ENCODE results near the gene CRYGC.
"Not testable (repeated sequence)": the region's sequence is repeated elsewhere in the genome, so short reads cannot be mapped to it uniquely, and the experiment has no call there.

CRYGC gene

GRCh38 chr2:208129744-208130711, at the start of gene CRYGC:
TSS of gene CRYGC (minus strand) at chr2:208129828. CDS start at chr2:208129792, 36 bp downstream.
- no peak for DNase-seq

- DNase-seq: no peak
These were observed 49.5 kb upstream of the CRYGC start for GRCh38 chr2:208179028-208179609.

DNA sequence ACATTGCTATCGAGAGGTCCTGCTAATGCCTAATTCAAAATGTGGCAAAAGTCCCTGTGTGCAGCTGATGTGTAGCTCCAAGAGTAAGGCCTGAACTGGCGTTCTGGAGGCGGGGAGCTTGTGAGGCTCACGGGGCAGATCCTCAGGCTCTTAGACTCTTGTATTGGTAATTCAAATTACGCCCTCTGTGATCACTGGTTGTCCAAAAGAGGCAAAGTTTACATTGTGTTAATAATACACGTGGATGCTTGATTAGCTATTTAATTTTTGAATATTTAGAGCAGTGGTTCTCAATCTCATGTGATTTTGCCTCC, 46.2 kb upstream of the CRYGC start:
- no peak for DNase-seq

DNA sequence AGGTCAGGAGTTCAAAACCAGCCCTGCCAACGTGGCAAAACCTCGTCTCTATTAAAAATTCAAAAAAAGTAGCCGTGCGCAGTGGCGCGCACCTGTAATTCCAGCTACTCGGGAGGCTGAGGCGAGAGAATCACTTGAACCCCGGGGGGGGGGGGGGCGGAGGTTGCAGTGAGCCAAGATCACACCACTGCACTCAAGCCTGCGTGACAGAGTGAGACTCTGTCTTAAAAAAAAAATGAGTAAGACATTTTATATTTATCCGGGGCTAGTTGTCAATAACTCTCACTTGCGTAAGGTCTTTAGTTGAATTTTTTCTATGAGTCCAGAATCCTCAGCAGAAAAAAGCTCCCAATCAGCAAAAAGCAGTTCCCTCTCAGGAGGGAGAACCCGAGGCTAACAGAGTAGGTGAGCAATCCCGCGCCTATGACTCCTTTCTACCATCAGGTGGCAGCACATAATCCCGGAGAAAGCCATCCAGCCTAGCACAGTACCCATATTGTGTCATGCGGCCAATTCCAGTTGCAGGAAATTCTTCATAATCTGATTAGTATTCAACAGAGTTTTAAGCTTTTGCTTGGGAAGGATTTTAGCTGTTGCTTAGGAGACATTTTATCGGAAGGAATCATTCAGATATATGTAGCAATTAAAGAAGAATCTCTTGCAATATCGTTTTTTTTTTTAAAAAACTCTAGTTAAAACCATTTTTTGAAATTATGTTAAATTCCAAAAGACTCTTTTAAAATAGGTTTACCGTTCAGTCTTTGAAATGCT, 45.6 kb upstream of the CRYGC start:
- no peak for DNase-seq

GRCh38 chr2:208174144-208174543, 44.5 kb upstream of the CRYGC start:
- DNase-seq: no peak

- DNase-seq: peak; percentile 35
These were observed 42.5 kb upstream of the CRYGC start for GRCh38 chr2:208172125-208172524.

GRCh38 chr2:208164951-208165755, 35.5 kb upstream of the CRYGC start:
- DNase-seq: no peak

DNA sequence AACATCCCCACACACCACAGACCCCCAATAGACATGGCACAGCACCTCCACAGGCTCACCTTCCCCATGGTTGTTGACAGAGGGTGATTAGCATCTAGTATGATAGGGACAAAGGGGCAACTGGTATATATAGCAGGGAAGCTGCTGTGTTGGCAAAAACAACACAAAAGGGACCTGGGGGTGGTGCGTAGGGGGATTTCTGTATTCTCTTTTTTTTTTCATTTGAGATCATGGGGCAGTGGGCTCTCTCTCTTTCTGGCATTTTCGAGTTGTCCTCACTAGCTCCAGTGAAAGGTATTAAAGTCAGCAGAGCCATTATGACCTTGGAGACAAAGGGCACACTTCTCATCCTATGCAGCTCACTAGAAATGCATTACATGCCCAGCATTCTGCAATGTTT, 33.9 kb upstream of the CRYGC start, which contains the start of gene CRYGA:
CRYGA (minus strand) TSS at position 101 of the 400 bp plus-strand sequence; CDS start at position 68, 33 bp downstream.
- DNase-seq: no peak

GRCh38 chr2:208156439-208156838, 26.8 kb upstream of the CRYGC start:
- no peak for DNase-seq

GRCh38 chr2:208153156-208153555, 23.5 kb upstream of the CRYGC start:
- no peak for DNase-seq

- no peak for DNase-seq
These were observed 21.3 kb upstream of the CRYGC start for GRCh38 chr2:208150956-208151355.

- DNase-seq: no peak
These were observed 20.5 kb upstream of the CRYGC start for GRCh38 chr2:208150094-208150493.

DNA sequence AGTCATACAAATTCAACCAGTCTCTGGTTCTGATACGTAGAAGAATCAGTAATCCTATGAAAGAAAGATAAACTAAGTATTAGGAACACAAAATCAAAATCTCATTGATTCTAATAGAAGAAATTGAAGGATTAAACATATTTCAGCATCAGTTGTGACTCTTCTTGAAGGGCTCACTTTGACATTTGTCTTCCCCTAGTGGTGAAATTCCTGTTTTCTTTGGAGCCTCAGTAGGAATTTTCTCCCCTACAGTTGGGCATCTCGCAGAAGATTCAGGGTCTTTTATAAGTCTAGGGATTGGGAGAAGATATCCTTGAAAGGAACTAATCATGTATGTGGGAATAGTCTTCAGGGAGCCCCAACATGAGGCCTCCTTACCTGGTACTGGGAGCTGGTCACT, 19.2 kb upstream of the CRYGC start:
- DNase-seq: no peak

DNA sequence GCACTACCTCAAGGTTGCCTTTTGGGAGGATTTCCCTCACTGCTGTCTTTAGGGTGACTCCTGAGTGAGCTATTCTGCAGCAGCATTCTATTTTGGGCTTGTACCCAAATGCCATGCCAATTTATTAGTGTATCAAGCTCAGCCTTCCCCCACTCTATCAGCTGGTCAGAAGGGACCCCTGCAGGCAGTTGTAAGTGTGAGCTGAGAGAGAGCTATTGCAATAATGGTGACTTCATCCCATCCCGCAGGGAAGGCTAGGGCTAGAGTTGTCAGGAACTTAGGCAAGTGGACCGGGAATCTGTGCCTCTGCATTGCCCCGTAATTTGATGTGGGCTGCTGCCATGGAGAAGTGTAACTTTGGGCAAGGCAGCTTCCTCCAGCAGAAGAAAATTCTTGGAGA, 18.1 kb upstream of the CRYGC start:
- DNase-seq: no peak

- DNase-seq: no peak
These were observed 17.4 kb upstream of the CRYGC start for GRCh38 chr2:208147008-208147407.

GRCh38 chr2:208146006-208146405, 16.4 kb upstream of the CRYGC start, which contains the start of gene CRYGB:
TSS of gene CRYGB (minus strand) at chr2:208146158. CDS start at chr2:208146120, 38 bp downstream.
- DNase-seq: no peak

DNA sequence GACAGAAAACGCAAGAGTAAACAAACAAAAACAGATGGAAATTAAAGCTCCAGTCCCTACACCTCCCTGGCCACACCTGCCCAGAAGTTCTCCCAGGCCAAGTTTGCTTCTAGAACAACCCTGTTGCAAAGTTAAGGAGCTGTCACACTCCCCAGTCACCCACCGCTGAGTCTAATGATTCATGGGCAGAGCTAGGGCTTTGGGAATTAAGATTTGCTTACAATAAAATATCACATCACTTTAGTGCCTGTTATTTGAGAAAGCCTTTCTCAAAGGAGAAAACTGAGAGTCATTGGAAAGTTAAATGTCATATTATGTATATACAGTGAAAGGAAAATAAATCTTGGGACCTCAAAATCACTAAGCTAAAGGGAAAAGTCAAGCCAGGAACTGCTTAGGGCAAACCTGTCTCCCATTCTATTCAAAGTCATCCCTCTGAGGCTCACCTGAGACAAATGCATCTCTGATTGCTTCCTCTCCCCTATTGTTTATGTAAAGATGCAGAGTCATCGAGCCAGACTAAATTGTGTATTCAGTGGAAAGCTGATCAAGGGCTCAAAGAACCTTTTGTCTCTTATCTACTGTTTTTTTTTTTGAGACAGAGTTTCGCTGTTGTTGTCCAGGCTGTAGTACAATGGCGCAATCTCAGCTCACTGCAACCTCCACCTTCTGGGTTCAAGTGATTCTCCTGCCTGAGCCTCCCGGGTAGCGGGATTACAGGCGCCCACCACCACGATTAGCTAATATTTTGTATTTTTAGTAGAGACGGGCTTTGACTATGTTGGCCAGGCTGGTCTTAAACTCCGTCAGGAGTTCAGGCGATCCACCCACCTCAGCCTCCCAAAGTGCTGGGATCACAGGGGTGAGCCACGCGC, 13.5 kb upstream of the CRYGC start:
- DNase-seq: no peak

GRCh38 chr2:208142240-208142924, 12.8 kb upstream of the CRYGC start:
- no peak for DNase-seq

GRCh38 chr2:208139447-208139846, 9.8 kb upstream of the CRYGC start:
- no peak for DNase-seq

- not testable (repeated sequence) for DNase-seq
These were observed 8.7 kb upstream of the CRYGC start for GRCh38 chr2:208138334-208138733.

GRCh38 chr2:208136716-208137094, 7.1 kb upstream of the CRYGC start:
- no peak for DNase-seq
